ENCODE measurements around the gene RBMS1. TPM values are rescaled to one million over a fixed set of nuclear protein-coding genes. Genes with fewer than 3 reads are reported as not detected.

Gene RBMS1
- total RNA-seq, 3 donors from 2014 or later (not counting 1 experiment from before 2014, with no cell fraction given) = 111 to 167 (median 132) TPM

- H3K4me3 ChIP-seq (ENCODE audit: low read length) = no peak overlapping the region
- ATAC-seq = no peak
- no peak overlapping the region for H3K27ac ChIP-seq (ENCODE audit: low read length)
- no peaks in the 10 kb centered on the region for H3K4me1 ChIP-seq (ENCODE audit: control insufficient read depth, insufficient read depth, low read length)
- Mint-ChIP-seq H3K4me1 (peaks cover 75 to 87% of the 10 kb centered on the region in 2 donors), H3K36me3 (peaks cover 39% of the 10 kb centered on the region), H3K27ac (peak overlapping the region; percentile 5 to 65), H3K27me3 (ENCODE audit: low read depth in 2 of 2) (no peaks in the 10 kb centered on the region), H3K9me3 (no peaks in the 10 kb centered on the region), H3K4me3 (no peak overlapping the region)
- H3K27me3 ChIP-seq (ENCODE audit: control insufficient read depth, insufficient read depth, low read length) = no peaks in the 10 kb centered on the region
- intact Hi-C loops (cut with micrococcal nuclease) = no loop called here
- no peaks in the 10 kb centered on the region for H3K9me3 ChIP-seq (ENCODE audit: control insufficient read depth, insufficient read depth, low read length)
- 67% methylated on average over 5 of the region's 7 CpGs for WGBS (ENCODE audit: insufficient coverage)
- DNase-seq = no peak
- no peak for TF ChIP-seq CTCF (IDR thresholded peaks at IDR 0.05)
- peaks cover 61% of the 10 kb centered on the region for H3K36me3 ChIP-seq (ENCODE audit: control insufficient read depth, insufficient read depth, low read length)
Observed at GRCh38 chr2:160295519-160296207, 197.9 kb downstream of the RBMS1 start.

GRCh38 chr2:160294889-160295288, 198.7 kb downstream of the RBMS1 start:
- ATAC-seq = no peak
- Mint-ChIP-seq H3K9me3 (no peaks in the 10 kb centered on the region), H3K36me3 (peaks cover 39% of the 10 kb centered on the region), H3K27me3 (ENCODE audit: low read depth in 2 of 2) (no peaks in the 10 kb centered on the region), H3K4me3 (no peak overlapping the region), H3K27ac (peak overlapping the region; percentile 5 to 65), H3K4me1 (peaks cover 74 to 90% of the 10 kb centered on the region in 2 donors)
- no peak overlapping the region for H3K4me3 ChIP-seq (ENCODE audit: low read length)
- DNase-seq = no peak
- peaks cover 56% of the 10 kb centered on the region for H3K36me3 ChIP-seq (ENCODE audit: control insufficient read depth, insufficient read depth, low read length)
- H3K27ac ChIP-seq (ENCODE audit: low read length) = no peak overlapping the region
- H3K4me1 ChIP-seq (ENCODE audit: control insufficient read depth, insufficient read depth, low read length) = no peaks in the 10 kb centered on the region
- intact Hi-C loops (cut with micrococcal nuclease) = no loop called here
- H3K9me3 ChIP-seq (ENCODE audit: control insufficient read depth, insufficient read depth, low read length) = no peaks in the 10 kb centered on the region
- H3K27me3 ChIP-seq (ENCODE audit: control insufficient read depth, insufficient read depth, low read length) = no peaks in the 10 kb centered on the region
- no peak for TF ChIP-seq CTCF (IDR thresholded peaks at IDR 0.05)

- DNase-seq (no peak), ATAC-seq (peak; percentile 42 to 68 (median 46))
- Mint-ChIP-seq H3K36me3 (peaks cover 39% of the 10 kb centered on the region), H3K9me3 (no peaks in the 10 kb centered on the region), H3K27ac (peak overlapping the region; percentile 28 to 65), H3K4me1 (peaks cover 69 to 86% of the 10 kb centered on the region in 2 donors), H3K4me3 (no peak overlapping the region), H3K27me3 (ENCODE audit: low read depth in 2 of 2) (no peaks in the 10 kb centered on the region)
- TF ChIP-seq CTCF (IDR thresholded peaks at IDR 0.05) = no peak
- no peak overlapping the region for H3K27ac ChIP-seq (ENCODE audit: low read length)
- H3K27me3 ChIP-seq (ENCODE audit: control insufficient read depth, insufficient read depth, low read length) = no peaks in the 10 kb centered on the region
- no peaks in the 10 kb centered on the region for H3K4me1 ChIP-seq (ENCODE audit: control insufficient read depth, insufficient read depth, low read length)
- intact Hi-C loops (cut with micrococcal nuclease) = no loop called here
- 84% methylated on average over 5 of the region's 5 CpGs for WGBS (ENCODE audit: insufficient coverage)
- H3K9me3 ChIP-seq (ENCODE audit: control insufficient read depth, insufficient read depth, low read length) = no peaks in the 10 kb centered on the region
- H3K4me3 ChIP-seq (ENCODE audit: low read length) = no peak overlapping the region
- H3K36me3 ChIP-seq (ENCODE audit: control insufficient read depth, insufficient read depth, low read length) = peaks cover 53% of the 10 kb centered on the region
Observed at GRCh38 chr2:160294339-160294803, 199.2 kb downstream of the RBMS1 start.
